GM12892 (cell line): ENCODE data around the gene GALR2.

Experiments used
- POLR2A ChIP-seq: IDR thresholded peaks from 2 replicates; pipeline ENCODE4 v1.6.1; 2011; ENCODE audit warnings: low read depth, low read length, control low read depth
- POLR2AphosphoS5 ChIP-seq: IDR thresholded peaks from 2 replicates; pipeline ENCODE4 v1.6.1; 2011; ENCODE audit warnings: low read depth, low read length, control low read depth
- TAF1 ChIP-seq: IDR thresholded peaks from 2 replicates; pipeline ENCODE4 v1.6.1; 2011; ENCODE audit warnings: low read depth, mild to moderate bottlenecking, control low read depth, low read length, borderline replicate concordance

DNA sequence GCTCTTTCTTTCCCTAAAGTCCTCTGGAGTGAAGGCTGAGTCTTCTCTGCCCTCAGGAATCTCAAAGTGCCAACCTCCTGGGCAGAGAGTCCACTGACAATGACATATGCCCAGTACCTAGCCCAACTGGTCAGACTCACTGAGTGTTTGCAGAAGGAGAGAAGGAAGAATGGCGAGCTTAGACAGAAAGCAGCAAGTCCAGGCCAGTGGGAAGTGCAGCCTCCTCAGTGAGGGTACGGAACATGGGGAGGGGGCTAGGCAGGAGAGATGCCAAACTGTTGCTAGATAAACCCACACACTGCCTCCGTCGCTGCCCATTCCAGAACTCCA, 28.3 kb downstream of the GALR2 start:
- TF ChIP-seq POLR2A = no peak
- TF ChIP-seq POLR2AphosphoS5 = no peak
- TF ChIP-seq TAF1 = no peak
